ENCODE measurements around the gene FTCD. TPM values are rescaled to one million over a fixed set of nuclear protein-coding genes. Genes with fewer than 3 reads are reported as not detected.
"Not testable (repeated sequence)": the region's sequence is repeated elsewhere in the genome, so short reads cannot be mapped to it uniquely, and the experiment has no call there.

The FTCD gene
- total and polyA plus RNA-seq, 8 donors, result 0.25 to 6.7 (median 1.3) TPM; not detected in 3

- DNase-seq, result no peak
- WGBS, 5 donors, result 77 to 84% (median 80%) methylated on average over 7 of the region's 7 CpGs
- H3K9me3 ChIP-seq, result no peaks in the 10 kb centered on the region
- peaks cover 4 to 22% (median 12%) of the 10 kb centered on the region in 4 donors for H3K36me3 ChIP-seq
- intact Hi-C loops (cut with DNase I; ENCODE audit: low total_unique reads), result no loop called here
- H3K27ac ChIP-seq, result peak overlapping the region in 2 of 5 donors; percentile 81 to 88
- TF ChIP-seq CTCF (IDR thresholded peaks at IDR 0.05) (no peak), EP300 (IDR thresholded peaks at IDR 0.05) (no peak), POLR2A (IDR thresholded peaks at IDR 0.05) (no peak), POLR2AphosphoS5 (IDR thresholded peaks at IDR 0.05) (no peak)
- no peak overlapping the region for H3K4me3 ChIP-seq
- H3K4me1 ChIP-seq, result peaks cover 6 to 31% (median 19%) of the 10 kb centered on the region in 4 donors
- H3K27me3 ChIP-seq, result peaks cover 0 to 14% (median 0%) of the 10 kb centered on the region in 3 donors
Observed at GRCh38 chr21:46185716-46186115, 30.3 kb upstream of the FTCD start.

GRCh38 chr21:46184625-46185555 is 29.5 kb upstream of the FTCD start:
- intact Hi-C loops (cut with DNase I; ENCODE audit: low total_unique reads), result no loop called here
- Histone ChIP-seq H3K4me3 (peak overlapping the region; percentile 41 to 59 (median 55)), H3K9me3 (no peaks in the 10 kb centered on the region), H3K27me3 (peaks cover 0 to 14% (median 0%) of the 10 kb centered on the region in 3 donors), H3K36me3 (peaks cover 0 to 22% (median 6%) of the 10 kb centered on the region in 4 donors), H3K27ac (peak overlapping the region; percentile 79 to 95 (median 81)), H3K4me1 (peaks cover 6 to 35% (median 20%) of the 10 kb centered on the region in 4 donors)
- 9 to 43% (median 13%) methylated on average over 26 to 30 of the region's 30 CpGs for WGBS, 5 donors
- TF ChIP-seq POLR2A (IDR thresholded peaks at IDR 0.05) (no peak), EP300 (IDR thresholded peaks at IDR 0.05) (no peak), CTCF (IDR thresholded peaks at IDR 0.05) (no peak)
- DNase-seq, result peak; percentile 71 to 97

- H3K9me3 ChIP-seq, result no peaks in the 10 kb centered on the region
- peaks cover 0 to 14% (median 0%) of the 10 kb centered on the region in 3 donors for H3K27me3 ChIP-seq
- TF ChIP-seq EP300 (IDR thresholded peaks at IDR 0.05) (no peak), CTCF (IDR thresholded peaks at IDR 0.05) (no peak)
- peaks cover 6 to 34% (median 16%) of the 10 kb centered on the region in 4 donors for H3K4me1 ChIP-seq
- peak within 1 kb of the TSS; percentile 79 to 95 (median 81) for H3K27ac ChIP-seq
- peak; percentile 39 to 94 for DNase-seq
- peaks cover 0 to 18% (median 0%) of the 10 kb centered on the region in 4 donors for H3K36me3 ChIP-seq
- 0 to 21% (median 3%) methylated on average over 17 to 21 of the region's 24 CpGs for WGBS, 5 donors
- H3K4me3 ChIP-seq, result peak within 1 kb of the TSS; percentile 46 to 61 (median 56)
- intact Hi-C loops (cut with DNase I; ENCODE audit: low total_unique reads), result no loop called here
Observed at GRCh38 chr21:46183910-46184624, 28.7 kb upstream of the FTCD start, which contains the start of gene SPATC1L. Gene SPATC1L (minus strand): TSS chr21:46184459. CDS start chr21:46182816, 1,643 bp downstream.

- intact Hi-C loops (cut with DNase I; ENCODE audit: low total_unique reads); H3K9me3 ChIP-seq; DNase-seq: not testable (repeated sequence)
- peak overlapping the region; percentile 46 to 61 (median 56) for H3K4me3 ChIP-seq
- H3K27ac ChIP-seq, result peak overlapping the region in 1 of 5 donors; percentile 38
- H3K36me3 ChIP-seq, result peaks cover 0 to 18% (median 0%) of the 10 kb centered on the region in 4 donors
- H3K4me1 ChIP-seq, result peaks cover 5 to 27% (median 10%) of the 10 kb centered on the region in 4 donors
- H3K27me3 ChIP-seq, result peaks cover 0 to 14% (median 0%) of the 10 kb centered on the region in 3 donors
- 47 to 62% (median 54%) methylated on average over 3 to 7 of the region's 13 CpGs; no CpG with 5 or more reads in 2 of the 5 donors for WGBS, 5 donors
Observed at GRCh38 chr21:46183337-46183909, 28.0 kb upstream of the FTCD start.
